ENCODE data around the gene ZNF423.

DNA sequence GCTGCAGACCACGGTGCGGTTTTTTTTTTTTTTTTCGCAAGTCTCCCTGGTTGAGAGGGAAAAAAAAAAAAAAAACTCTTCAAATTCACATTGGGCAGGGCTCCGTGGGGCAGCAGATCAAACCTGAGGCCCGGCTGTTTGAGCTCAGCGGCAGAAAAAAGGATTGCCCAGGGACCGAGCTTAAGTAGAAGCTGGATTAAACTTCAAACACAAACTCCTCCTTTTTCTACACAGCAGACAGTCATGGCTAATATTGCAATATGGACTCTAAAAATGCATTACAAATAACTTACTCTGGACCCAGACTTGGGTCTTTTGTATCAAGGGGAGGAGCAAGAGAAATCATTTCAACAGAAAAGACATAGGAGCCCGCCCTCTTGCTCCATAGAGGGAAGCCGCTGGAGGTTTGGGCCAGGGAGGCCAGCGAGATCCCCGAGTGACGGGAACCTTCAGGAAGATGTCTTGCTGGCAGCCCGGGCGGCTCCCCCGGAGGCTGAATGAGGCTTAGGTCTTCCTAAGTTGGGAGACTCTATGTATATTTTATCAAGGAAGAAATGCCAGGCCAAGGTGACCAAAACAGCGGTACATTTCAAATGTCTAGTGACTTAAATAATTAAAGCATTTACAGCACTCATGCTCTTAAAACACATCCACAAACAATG, 167.7 kb downstream of the ZNF423 start:
- TF ChIP-seq, protein P1, sequence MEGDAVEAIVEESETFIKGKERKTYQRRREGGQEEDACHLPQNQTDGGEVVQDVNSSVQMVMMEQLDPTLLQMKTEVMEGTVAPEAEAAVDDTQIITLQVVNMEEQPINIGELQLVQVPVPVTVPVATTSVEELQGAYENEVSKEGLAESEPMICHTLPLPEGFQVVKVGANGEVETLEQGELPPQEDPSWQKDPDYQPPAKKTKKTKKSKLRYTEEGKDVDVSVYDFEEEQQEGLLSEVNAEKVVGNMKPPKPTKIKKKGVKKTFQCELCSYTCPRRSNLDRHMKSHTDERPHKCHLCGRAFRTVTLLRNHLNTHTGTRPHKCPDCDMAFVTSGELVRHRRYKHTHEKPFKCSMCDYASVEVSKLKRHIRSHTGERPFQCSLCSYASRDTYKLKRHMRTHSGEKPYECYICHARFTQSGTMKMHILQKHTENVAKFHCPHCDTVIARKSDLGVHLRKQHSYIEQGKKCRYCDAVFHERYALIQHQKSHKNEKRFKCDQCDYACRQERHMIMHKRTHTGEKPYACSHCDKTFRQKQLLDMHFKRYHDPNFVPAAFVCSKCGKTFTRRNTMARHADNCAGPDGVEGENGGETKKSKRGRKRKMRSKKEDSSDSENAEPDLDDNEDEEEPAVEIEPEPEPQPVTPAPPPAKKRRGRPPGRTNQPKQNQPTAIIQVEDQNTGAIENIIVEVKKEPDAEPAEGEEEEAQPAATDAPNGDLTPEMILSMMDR (IDR thresholded peaks at IDR 0.05): no peak
- no peak for TF ChIP-seq POLR2AphosphoS5 (IDR thresholded peaks at IDR 0.05; ENCODE audit: low read depth, low read length)
